SIG-M5 (cell line): Measurements from ENCODE around the gene SEMA3F.

Experiments
- DNase-seq: peaks from one replicate; lab custom pipeline; 2025; lab: John Stamatoyannopoulos, UW

SEMA3F gene

GRCh38 chr3:50154840-50155490, at the start of gene SEMA3F:
Gene SEMA3F, plus strand, starts transcription at chr3:50155324. Its CDS starts 4,299 bp downstream, at chr3:50159623.
- no peak for DNase-seq

DNA sequence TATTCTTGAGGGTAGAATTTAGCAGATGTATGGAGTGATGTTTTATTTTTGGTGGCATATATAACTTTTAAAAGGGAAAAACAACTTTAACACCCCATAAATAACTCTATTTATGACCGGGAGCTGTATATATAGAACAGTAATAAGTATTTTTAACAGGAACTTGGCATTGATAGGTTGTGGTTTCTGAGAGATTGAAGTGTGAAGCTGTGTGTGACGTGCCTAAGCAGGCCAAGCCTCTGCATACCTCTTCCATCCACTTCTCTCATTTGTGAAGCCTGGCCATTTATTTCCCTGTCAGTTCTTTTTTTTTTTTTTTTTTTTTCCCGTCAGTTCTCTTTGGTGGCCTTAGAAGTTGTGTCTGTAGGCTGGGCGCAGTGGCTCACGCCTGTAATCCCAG, 43.4 kb upstream of the SEMA3F start:
- DNase-seq = no peak

DNA sequence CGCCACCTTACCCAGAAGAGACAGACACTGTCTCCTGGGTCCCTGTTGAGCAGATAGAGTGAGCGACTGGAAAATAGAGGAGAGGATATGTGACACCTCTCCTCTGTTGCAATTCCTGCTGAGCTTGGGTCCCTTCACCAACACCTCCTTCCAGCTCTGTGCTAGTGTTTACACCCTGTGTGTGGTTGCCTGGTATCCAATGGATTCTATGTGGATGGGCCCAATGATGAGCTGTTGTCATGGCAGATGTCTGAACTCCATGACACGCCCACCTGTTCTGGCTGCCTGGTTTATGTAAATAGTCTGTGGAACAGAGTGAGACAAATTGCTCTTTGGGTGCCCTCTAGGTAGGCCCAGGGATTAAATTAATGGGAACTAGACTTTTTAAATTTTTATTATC, 42.7 kb upstream of the SEMA3F start:
- no peak for DNase-seq

- no peak for DNase-seq
Measured at GRCh38 chr3:50117120-50117519, 38.0 kb upstream of the SEMA3F start.

- DNase-seq = no peak
Measured at GRCh38 chr3:50118237-50118636, 36.9 kb upstream of the SEMA3F start.

GRCh38 chr3:50119786-50120185, 35.3 kb upstream of the SEMA3F start:
- no peak for DNase-seq

GRCh38 chr3:50120364-50121071, 34.6 kb upstream of the SEMA3F start:
- no peak for DNase-seq

- DNase-seq = no peak
Measured at GRCh38 chr3:50121072-50122032, 33.8 kb upstream of the SEMA3F start.

- DNase-seq = no peak
Measured at GRCh38 chr3:50122071-50122470, 33.1 kb upstream of the SEMA3F start.

- no peak for DNase-seq
Measured at GRCh38 chr3:50122661-50123391, 32.3 kb upstream of the SEMA3F start.

DNA sequence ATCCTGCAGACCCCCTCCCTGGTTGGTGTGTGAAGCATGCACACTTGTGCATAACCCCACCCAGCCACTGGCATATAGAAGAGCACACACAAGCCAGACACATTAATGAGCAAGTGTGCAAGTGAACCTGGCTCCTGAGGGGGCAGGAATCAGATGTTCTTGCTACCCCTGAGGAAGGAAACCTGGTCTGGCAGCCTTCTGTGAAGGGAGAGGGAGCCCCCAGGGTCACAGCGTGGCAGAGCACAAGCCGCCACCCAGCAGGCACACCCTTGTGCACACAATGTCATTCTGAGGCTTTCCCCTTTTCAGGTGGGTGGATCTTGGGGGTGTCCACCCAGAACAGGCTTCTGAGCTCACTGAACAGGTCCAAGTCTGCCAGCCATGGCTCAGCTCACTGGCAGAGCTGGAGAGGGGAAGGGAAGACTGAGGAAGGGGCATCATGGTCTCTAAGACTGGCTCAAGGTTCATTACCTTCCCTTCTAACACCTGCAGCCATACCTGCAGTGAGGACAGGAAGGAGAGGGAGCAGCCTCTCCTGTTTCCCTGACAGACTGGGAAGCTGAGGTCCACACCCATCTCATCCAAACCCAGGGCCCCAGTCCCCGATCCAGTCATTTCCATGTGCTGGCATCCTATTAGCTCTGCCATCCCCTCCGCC, 31.6 kb upstream of the SEMA3F start:
- DNase-seq = no peak

DNA sequence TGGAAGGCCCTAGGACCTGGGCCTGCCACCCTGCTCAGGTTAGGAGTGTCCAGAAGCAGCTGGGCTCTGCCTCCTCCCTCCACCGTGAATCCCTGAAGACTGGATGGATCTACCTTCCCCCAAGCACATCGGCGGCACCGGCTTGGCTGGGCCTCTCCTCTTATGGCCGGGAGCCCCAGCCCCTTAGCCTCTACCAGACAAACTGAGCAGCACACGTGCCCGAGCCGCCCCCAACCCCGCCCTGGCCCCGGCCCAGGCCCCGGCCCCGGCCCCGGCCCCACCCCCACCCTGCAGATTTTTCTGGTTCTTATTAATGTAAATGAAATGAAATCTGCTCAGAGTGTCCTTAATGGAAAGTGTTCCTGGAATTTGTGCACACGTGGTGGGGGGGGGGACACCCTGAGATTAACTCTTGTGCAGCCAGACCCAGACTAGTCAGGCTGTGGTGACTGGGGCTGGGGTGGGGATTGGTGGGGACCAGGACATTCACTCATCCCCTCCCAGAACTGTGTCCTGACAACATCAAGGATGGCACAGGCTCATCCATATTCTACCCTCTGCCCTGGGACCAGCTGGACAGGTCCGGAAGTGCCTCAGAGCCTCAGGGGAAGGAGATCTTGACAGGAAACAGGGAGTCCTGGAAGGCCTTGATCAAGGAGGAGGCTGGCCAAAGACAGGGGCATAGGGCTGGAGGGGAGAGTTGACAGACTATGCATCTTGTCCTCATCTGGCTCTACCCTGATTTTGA, 30.9 kb upstream of the SEMA3F start:
- DNase-seq = no peak

- no peak for DNase-seq
Measured at GRCh38 chr3:50124800-50125178, 30.3 kb upstream of the SEMA3F start.

DNA sequence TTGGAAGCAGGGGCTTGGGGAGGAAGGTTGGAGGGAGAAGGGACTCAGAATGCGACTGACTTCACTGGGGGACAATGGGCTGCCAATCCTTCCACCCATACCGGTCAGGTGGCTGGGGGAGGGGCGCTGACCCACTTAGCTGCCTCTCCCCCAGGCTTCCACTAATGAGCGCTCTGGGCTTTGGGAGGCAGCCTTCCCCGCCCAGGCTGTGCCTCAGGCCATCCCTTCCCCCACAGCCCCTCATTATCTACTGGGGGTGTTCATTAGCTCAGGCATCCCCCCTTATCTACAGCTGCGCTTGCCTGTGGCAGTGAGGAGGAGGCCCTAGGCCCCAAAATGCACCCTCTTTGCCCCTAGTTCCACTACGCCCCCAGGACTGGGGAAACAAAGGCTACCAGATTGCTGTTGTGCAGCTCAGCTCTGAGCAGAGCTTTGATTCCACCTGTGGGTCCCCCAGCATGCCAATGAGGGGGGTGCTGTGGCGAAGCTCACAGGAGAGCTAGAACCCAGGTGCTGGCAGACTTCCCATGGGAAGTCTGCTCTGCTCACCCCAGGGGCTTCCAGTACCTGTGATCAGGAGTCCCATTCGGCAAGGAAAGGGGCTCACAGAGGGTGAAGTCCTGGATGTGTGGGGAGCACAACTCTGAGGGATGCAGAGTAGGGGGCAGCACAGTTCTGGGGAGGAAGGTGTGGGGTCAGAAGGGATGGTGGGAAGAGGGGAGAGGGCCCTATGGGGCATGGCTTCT, 29.4 kb upstream of the SEMA3F start:
- DNase-seq = no peak

DNA sequence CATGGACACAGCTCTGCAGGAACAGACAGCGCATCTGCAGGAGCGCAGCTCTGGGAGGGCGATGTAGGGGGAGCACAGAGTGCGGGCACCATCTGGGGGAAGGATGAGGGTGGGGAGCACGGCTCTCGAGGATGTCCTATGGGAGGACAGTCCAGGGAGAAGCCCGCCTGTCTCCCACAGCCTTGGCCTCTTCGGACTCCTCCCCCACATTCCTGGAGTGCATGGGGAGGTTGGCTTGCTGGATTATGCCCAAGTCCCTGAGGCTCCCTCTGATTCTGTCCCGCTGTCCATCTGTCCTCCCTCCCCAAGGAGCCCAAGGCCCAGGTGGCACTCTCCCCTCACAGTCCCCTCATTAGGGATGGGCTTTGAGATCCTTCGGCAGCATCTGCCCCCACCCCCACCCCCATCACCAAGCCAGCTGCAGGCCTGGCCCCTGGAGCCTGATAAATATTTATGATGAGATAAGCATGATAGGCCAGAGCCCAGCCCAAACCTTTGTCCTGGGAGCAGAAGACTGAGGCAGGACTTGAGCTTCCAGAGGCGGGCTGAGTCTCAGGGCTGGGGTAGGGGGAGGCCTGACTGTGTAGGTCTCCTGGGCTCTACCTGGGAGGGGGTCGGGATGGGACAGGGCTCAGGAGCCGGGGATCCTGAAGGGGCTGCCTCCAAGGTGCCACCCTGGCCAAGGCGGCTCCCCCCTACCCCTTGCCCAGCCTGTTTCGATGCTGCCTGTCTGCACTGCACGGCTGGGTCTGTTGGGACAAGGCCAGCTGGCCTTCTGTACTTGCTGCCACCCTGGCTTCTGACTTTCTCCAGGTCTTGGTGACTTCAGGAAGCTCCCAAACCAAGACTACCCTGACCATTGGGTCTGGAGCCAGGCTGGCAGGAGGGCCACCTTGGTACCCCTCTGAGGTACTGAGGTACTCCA, 28.6 kb upstream of the SEMA3F start:
- no peak for DNase-seq

DNA sequence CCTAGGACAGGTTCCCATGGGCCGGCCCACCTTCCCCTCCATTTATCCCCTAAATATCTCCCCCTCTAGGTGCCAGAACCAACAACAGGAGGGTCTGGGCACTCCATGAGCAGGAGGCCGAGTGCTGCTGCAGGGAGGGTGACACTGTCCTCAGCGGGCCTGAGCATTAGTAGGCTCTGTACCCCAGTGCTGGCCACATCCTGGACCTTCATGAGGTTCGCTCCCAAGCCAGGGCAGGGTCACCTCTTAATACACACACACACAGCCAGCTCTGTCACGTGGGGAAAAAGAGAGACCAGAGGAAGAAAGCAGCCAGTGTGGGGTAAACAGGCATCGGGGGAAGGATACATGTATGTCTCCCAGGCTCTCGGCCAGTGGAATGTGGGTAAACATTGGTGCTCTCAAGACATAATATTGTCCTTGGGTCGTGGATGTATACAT, 27.9 kb upstream of the SEMA3F start:
- DNase-seq = no peak

- no peak for DNase-seq
Measured at GRCh38 chr3:50128001-50128400, 27.1 kb upstream of the SEMA3F start.

- no peak for DNase-seq
Measured at GRCh38 chr3:50130436-50130835, 24.7 kb upstream of the SEMA3F start.
